HL-60 (cell line): ENCODE data around the gene USP27X.

Experiments used
- DNase-seq, 2 experiments: peaks; one replicate each; pipeline ENCODE4 v3.0.0-alpha.2; 2010 to 2020; ENCODE audit warnings: low read depth in 1 of 2, low spot score in 1 of 2
- H3K27ac ChIP-seq: fragments of 250-450 bp; sonication (Bioruptor Pico); replicated peaks from 2 replicates; pipeline ENCODE4 v1.5.1; 2020; ENCODE audit warnings: mild to moderate bottlenecking, moderate library complexity
- H3K27me3 ChIP-seq: fragments of 250-450 bp; sonication (Bioruptor Pico); 2 replicates; pipeline ENCODE4 v1.5.1; 2021; ENCODE audit warnings: mild to moderate bottlenecking, moderate library complexity; ENCODE audit not compliant: insufficient read depth, poor library complexity, severe bottlenecking
- H3K4me3 ChIP-seq: replicated peaks from 2 replicates; pipeline ENCODE4 v1.5.1; 2011; ENCODE audit warnings: mild to moderate bottlenecking, control low read depth, low read length; ENCODE audit not compliant: insufficient read depth
- CTCF ChIP-seq: IDR thresholded peaks from one replicate; pipeline ENCODE4 v1.5.1; 2011; ENCODE audit warnings: low read length, control low read depth, inconsistent platforms; ENCODE audit not compliant: insufficient read depth
- GABPA ChIP-seq: IDR thresholded peaks from 2 replicates; pipeline ENCODE4 v1.6.1; 2012; ENCODE audit warnings: low read depth
- POLR2AphosphoS5 ChIP-seq: IDR thresholded peaks from 2 replicates; pipeline ENCODE4 v1.6.1; 2012; ENCODE audit warnings: low read depth
- REST ChIP-seq: IDR thresholded peaks from 2 replicates; pipeline ENCODE4 v1.6.1; 2012; ENCODE audit warnings: low read depth; ENCODE audit not compliant: insufficient replicate concordance
- SPI1 ChIP-seq: IDR thresholded peaks from 2 replicates; pipeline ENCODE4 v1.6.1; 2012; ENCODE audit warnings: low read depth, mild to moderate bottlenecking, borderline replicate concordance

The USP27X gene

GRCh38 chrX:49846522-49846921, 32.8 kb upstream of the USP27X start:
- H3K27me3 ChIP-seq = no peaks in the 10 kb centered on the region
- H3K4me3 ChIP-seq = no peak overlapping the region
- H3K27ac ChIP-seq = no peak overlapping the region
- no peak for TF ChIP-seq CTCF
- TF ChIP-seq POLR2AphosphoS5 = no peak
- no peak for TF ChIP-seq SPI1
- TF ChIP-seq REST = no peak
- TF ChIP-seq GABPA = no peak
- no peak for DNase-seq

GRCh38 chrX:49848275-49848674, 31.0 kb upstream of the USP27X start:
- no peak for TF ChIP-seq SPI1
- no peak for TF ChIP-seq REST
- no peak for TF ChIP-seq GABPA
- no peak for TF ChIP-seq POLR2AphosphoS5
- no peak for DNase-seq
- no peak overlapping the region for H3K4me3 ChIP-seq
- no peak overlapping the region for H3K27ac ChIP-seq
- H3K27me3 ChIP-seq = no peaks in the 10 kb centered on the region

GRCh38 chrX:49850028-49850427, 29.3 kb upstream of the USP27X start:
- Histone ChIP-seq H3K4me3 (no peak overlapping the region), H3K27ac (no peak overlapping the region), H3K27me3 (no peaks in the 10 kb centered on the region)
- no peak for DNase-seq
- TF ChIP-seq SPI1 = no peak

GRCh38 chrX:49853661-49854060, 25.6 kb upstream of the USP27X start:
- H3K4me3 ChIP-seq = no peak overlapping the region
- no peak overlapping the region for H3K27ac ChIP-seq
- TF ChIP-seq GABPA (no peak), CTCF (no peak), SPI1 (no peak), POLR2AphosphoS5 (no peak), REST (no peak)
- no peaks in the 10 kb centered on the region for H3K27me3 ChIP-seq
- no peak for DNase-seq
